ENCODE measurements around the gene RAB11FIP4. TPM values are rescaled to one million over a fixed set of nuclear protein-coding genes. Genes with fewer than 3 reads are reported as not detected.
"Not testable (repeated sequence)": the region's sequence is repeated elsewhere in the genome, so short reads cannot be mapped to it uniquely, and the experiment has no call there.

Gene RAB11FIP4
- total and polyA plus RNA-seq, 4 experiments from 2014 or later = 8.3 to 47.4 (median 30.0) TPM

- Mint-ChIP-seq H3K27ac (no peak overlapping the region), H3K4me1 (no peaks in the 10 kb centered on the region), H3K9me3 (no peaks in the 10 kb centered on the region), H3K4me3 (no peak overlapping the region), H3K36me3 (peaks cover 9 to 11% of the 10 kb centered on the region in 2 donors), H3K27me3 (no peaks in the 10 kb centered on the region)
- no peak overlapping the region for H3K4me3 ChIP-seq (ENCODE audit: low read length in 2 of 2)
- H3K27ac ChIP-seq (ENCODE audit: low read depth, low read length) = no peak overlapping the region
- ChIA-PET POLR2A (ENCODE audit: partially characterized antibody) (interaction anchor here (1.1 kb wide), 1 partner anchor 10 kb away, joined by 3 read pairs; no protein-coding TSS in a partner anchor), CTCF (ENCODE audit: partially characterized antibody) (interaction anchor here (0.6 to 1.7 kb wide), 2 partner anchors 10 to 77 kb away, joined by 3 to 5 read pairs; no protein-coding TSS in a partner anchor)
- no peaks in the 10 kb centered on the region for H3K9me3 ChIP-seq (ENCODE audit: control insufficient read depth in 1 of 2, low read length in 2 of 2)
- H3K36me3 ChIP-seq (ENCODE audit: insufficient read depth, low read length) = no peaks in the 10 kb centered on the region
- intact Hi-C loops (cut with micrococcal nuclease) = no loop called here
- H3K27me3 ChIP-seq (ENCODE audit: insufficient read depth, low read length) = no peaks in the 10 kb centered on the region
- DNase-seq = no peak
- no peaks in the 10 kb centered on the region for H3K4me1 ChIP-seq (ENCODE audit: insufficient read depth, low read length)
Observed at GRCh38 chr17:31378638-31379037, 12.8 kb upstream of the RAB11FIP4 start.

- intact Hi-C loops (cut with micrococcal nuclease) = no loop called here
Observed at GRCh38 chr17:31379597-31380205, 11.8 kb upstream of the RAB11FIP4 start.

DNA sequence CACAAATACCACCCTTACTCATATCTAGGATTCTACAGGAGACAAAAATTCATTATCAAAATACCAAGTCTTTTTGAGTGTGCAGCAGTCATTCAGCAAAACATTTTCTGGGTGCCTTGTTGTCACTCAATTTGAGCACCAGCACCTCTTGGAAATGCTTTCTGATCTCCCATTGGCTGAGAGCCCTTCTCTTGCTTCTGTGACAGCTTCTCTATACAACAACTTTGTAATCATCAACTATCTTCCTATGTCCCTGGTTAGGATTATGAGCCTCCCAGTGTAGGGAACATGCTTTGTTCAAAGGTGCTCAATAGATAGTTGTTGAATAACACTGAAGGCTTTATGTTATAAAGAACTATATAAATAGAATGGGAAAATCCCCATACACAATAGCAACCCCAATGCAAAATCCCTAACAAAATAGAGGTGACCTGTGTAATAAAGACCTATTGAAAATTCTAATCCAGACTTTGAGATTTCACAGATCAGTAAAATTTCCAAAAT is 10.3 kb upstream of the RAB11FIP4 start:
- POLR2A ChIA-PET (ENCODE audit: partially characterized antibody) = no interaction called here
- no peak overlapping the region for H3K27ac Mint-ChIP-seq

More at GRCh38 chr17:31379597-31380205, 11.8 kb upstream of the RAB11FIP4 start:
- H3K4me3 Mint-ChIP-seq = no peak overlapping the region
- peaks cover 4 to 5% of the 10 kb centered on the region in 2 donors for H3K36me3 Mint-ChIP-seq
- Histone ChIP-seq H3K36me3 (ENCODE audit: insufficient read depth, low read length) (no peaks in the 10 kb centered on the region), H3K4me3 (ENCODE audit: low read length in 2 of 2) (no peak overlapping the region), H3K4me1 (ENCODE audit: insufficient read depth, low read length) (no peaks in the 10 kb centered on the region), H3K27ac (ENCODE audit: low read depth, low read length) (no peak overlapping the region), H3K27me3 (ENCODE audit: insufficient read depth, low read length) (no peaks in the 10 kb centered on the region), H3K9me3 (ENCODE audit: control insufficient read depth in 1 of 2, low read length in 2 of 2) (no peaks in the 10 kb centered on the region)
- H3K27ac Mint-ChIP-seq = no peak overlapping the region
- no peaks in the 10 kb centered on the region for H3K27me3 Mint-ChIP-seq
- ChIA-PET CTCF (ENCODE audit: partially characterized antibody) (interaction anchor here (0.7 kb wide), 2 partner anchors 166 to 238 kb away, joined by 3 to 4 read pairs; no protein-coding TSS in a partner anchor), POLR2A (ENCODE audit: partially characterized antibody) (no interaction called here)
- no peaks in the 10 kb centered on the region for H3K4me1 Mint-ChIP-seq
- no peaks in the 10 kb centered on the region for H3K9me3 Mint-ChIP-seq
- no peak for DNase-seq

GRCh38 chr17:31382668-31383275 is 8.7 kb upstream of the RAB11FIP4 start:
- DNase-seq; H3K4me3 Mint-ChIP-seq; H3K9me3 Mint-ChIP-seq; H3K4me1 ChIP-seq (ENCODE audit: insufficient read depth, low read length); H3K27me3 ChIP-seq (ENCODE audit: insufficient read depth, low read length); H3K4me3 ChIP-seq (ENCODE audit: low read length in 2 of 2); H3K36me3 Mint-ChIP-seq; H3K36me3 ChIP-seq (ENCODE audit: insufficient read depth, low read length); H3K4me1 Mint-ChIP-seq; H3K27ac Mint-ChIP-seq; H3K9me3 ChIP-seq (ENCODE audit: control insufficient read depth in 1 of 2, low read length in 2 of 2); H3K27ac ChIP-seq (ENCODE audit: low read depth, low read length); H3K27me3 Mint-ChIP-seq; intact Hi-C loops (cut with micrococcal nuclease); POLR2A ChIA-PET (ENCODE audit: partially characterized antibody): not testable (repeated sequence)
- CTCF ChIA-PET (ENCODE audit: partially characterized antibody) = interaction anchor here (1.0 to 1.2 kb wide), 2 partner anchors 9 to 141 kb away, joined by 3 to 5 read pairs; no protein-coding TSS in a partner anchor

More for the DNA sequence above, 10.3 kb upstream of the RAB11FIP4 start:
- no peaks in the 10 kb centered on the region for H3K4me1 Mint-ChIP-seq
- H3K27me3 Mint-ChIP-seq = no peaks in the 10 kb centered on the region
- Histone ChIP-seq H3K4me1 (ENCODE audit: insufficient read depth, low read length) (no peaks in the 10 kb centered on the region), H3K27me3 (ENCODE audit: insufficient read depth, low read length) (no peaks in the 10 kb centered on the region), H3K9me3 (ENCODE audit: control insufficient read depth in 1 of 2, low read length in 2 of 2) (no peaks in the 10 kb centered on the region), H3K27ac (ENCODE audit: low read depth, low read length) (no peak overlapping the region), H3K4me3 (ENCODE audit: low read length in 2 of 2) (no peak overlapping the region), H3K36me3 (ENCODE audit: insufficient read depth, low read length) (no peaks in the 10 kb centered on the region)
- no peak for DNase-seq
- H3K9me3 Mint-ChIP-seq = no peaks in the 10 kb centered on the region
- intact Hi-C loops (cut with micrococcal nuclease) = no loop called here
- H3K4me3 Mint-ChIP-seq = no peak overlapping the region
- CTCF ChIA-PET (ENCODE audit: partially characterized antibody) = no interaction called here
- H3K36me3 Mint-ChIP-seq = peaks cover 0 to 2% of the 10 kb centered on the region in 2 donors

DNA sequence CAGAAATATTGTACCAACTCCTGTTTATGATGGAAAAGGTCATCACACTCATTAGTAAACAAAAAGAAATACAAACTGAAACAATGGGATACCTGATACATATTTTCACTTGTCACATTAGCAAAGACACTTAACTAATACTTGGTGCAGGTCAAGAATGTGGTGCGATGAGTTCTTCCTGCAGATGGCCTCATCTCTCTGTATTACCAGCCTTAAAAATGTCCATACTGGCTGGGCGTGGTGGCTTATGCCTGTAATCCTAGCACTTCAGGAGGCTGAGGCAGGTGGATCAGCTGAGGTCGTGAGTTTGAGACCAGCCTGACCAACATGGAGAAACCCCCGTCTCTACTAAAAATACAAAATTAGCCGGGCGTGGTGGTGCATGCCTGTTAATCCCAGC is 8.0 kb upstream of the RAB11FIP4 start:
- H3K27me3 ChIP-seq (ENCODE audit: insufficient read depth, low read length); H3K4me1 ChIP-seq (ENCODE audit: insufficient read depth, low read length); H3K9me3 ChIP-seq (ENCODE audit: control insufficient read depth in 1 of 2, low read length in 2 of 2); H3K9me3 Mint-ChIP-seq; H3K27ac ChIP-seq (ENCODE audit: low read depth, low read length); DNase-seq; H3K36me3 ChIP-seq (ENCODE audit: insufficient read depth, low read length); H3K4me1 Mint-ChIP-seq; intact Hi-C loops (cut with micrococcal nuclease); H3K27me3 Mint-ChIP-seq; H3K4me3 Mint-ChIP-seq; H3K36me3 Mint-ChIP-seq; H3K4me3 ChIP-seq (ENCODE audit: low read length in 2 of 2); POLR2A ChIA-PET (ENCODE audit: partially characterized antibody): not testable (repeated sequence)
- H3K27ac Mint-ChIP-seq = peak overlapping the region in 1 of 7 donors; percentile 1
- CTCF ChIA-PET (ENCODE audit: partially characterized antibody) = interaction anchor here (1.2 kb wide), 1 partner anchor 10 kb away, joined by 5 read pairs; no protein-coding TSS in a partner anchor

GRCh38 chr17:31385428-31386285 is 5.8 kb upstream of the RAB11FIP4 start:
- Histone ChIP-seq H3K9me3 (ENCODE audit: control insufficient read depth in 1 of 2, low read length in 2 of 2) (no peaks in the 10 kb centered on the region), H3K4me3 (ENCODE audit: low read length in 2 of 2) (no peak overlapping the region), H3K27me3 (ENCODE audit: insufficient read depth, low read length) (no peaks in the 10 kb centered on the region), H3K4me1 (ENCODE audit: insufficient read depth, low read length) (no peaks in the 10 kb centered on the region), H3K36me3 (ENCODE audit: insufficient read depth, low read length) (no peaks in the 10 kb centered on the region), H3K27ac (ENCODE audit: low read depth, low read length) (no peak overlapping the region)
- POLR2A ChIA-PET (ENCODE audit: partially characterized antibody) = no interaction called here
- intact Hi-C loops (cut with micrococcal nuclease) = loop anchor here (5.0 kb wide), 1 partner anchor 122 kb away; no protein-coding TSS in a partner anchor
- Mint-ChIP-seq H3K27me3 (peaks cover 2 to 5% of the 10 kb centered on the region in 2 donors), H3K4me1 (peaks cover 0 to 11% (median 5%) of the 10 kb centered on the region in 4 donors), H3K36me3 (no peaks in the 10 kb centered on the region), H3K4me3 (no peak overlapping the region), H3K9me3 (no peaks in the 10 kb centered on the region), H3K27ac (peak overlapping the region in 1 of 7 donors; percentile 55)
- no peak for DNase-seq
- CTCF ChIA-PET (ENCODE audit: partially characterized antibody) = interaction anchor here (1.0 kb wide), 1 partner anchor 119 kb away, joined by 4 read pairs; no protein-coding TSS in a partner anchor
